Measurements from ENCODE around the gene MYLK.

GRCh38 chr3:123884993-123885392 lies 861 bp upstream of the MYLK start:
- no peak for TF ChIP-seq CTCF (IDR thresholded peaks at IDR 0.05; ENCODE audit: low read length)
- TF ChIP-seq EZH2 (IDR thresholded peaks at IDR 0.05; ENCODE audit: borderline replicate concordance, low read length), result no peak

Data from OCI-LY1 (cell line).